GOT3 (cell line): ENCODE measurements around the gene MAGI2.
A peak's percentile ranks its signal among the peaks of the same experiment; 100 is the strongest.

Experiments
- DNase-seq: peaks from one replicate; lab custom pipeline; 2025; ENCODE audit warnings: mixed read lengths; lab: John Stamatoyannopoulos, UW

Gene MAGI2

DNA sequence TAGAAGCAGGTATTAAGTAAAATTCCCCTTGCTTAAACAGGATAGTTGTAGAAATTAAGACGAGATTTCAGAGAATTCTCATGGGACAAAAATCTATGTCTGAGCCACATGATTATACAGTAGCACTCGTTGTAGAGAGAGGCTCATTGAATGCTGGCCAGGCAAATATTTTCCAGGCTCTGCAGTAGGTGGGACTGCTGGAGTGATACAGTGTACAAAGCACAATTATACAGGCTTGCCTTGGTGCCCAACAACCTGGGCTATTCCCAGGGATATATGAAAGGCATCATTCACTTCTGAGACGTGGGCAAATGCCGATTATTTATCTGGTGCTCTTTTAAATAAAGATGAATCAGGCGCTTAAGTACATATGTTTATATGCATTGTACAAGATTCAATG is 1274.3 kb downstream of the MAGI2 start:
- DNase-seq: no peak

DNA sequence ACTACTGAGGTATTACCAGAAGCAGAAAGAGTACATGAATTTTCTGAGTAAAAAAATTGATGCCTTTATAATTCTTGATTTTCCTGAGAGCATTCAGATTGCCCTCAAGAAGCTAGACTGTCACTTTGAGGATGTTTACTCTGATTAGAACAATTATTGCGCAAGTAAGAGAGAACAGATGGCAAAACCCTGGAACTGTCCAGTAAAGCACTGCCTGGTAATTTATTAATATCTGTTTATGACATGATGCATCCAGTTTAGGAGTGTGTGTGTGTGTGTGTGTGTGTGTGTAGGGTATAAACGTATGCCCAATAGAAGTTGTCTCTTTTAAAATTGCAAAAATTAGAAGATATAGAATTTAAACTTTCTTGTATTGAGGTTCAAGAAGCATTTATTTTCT is 1275.1 kb downstream of the MAGI2 start:
- no peak for DNase-seq

DNA sequence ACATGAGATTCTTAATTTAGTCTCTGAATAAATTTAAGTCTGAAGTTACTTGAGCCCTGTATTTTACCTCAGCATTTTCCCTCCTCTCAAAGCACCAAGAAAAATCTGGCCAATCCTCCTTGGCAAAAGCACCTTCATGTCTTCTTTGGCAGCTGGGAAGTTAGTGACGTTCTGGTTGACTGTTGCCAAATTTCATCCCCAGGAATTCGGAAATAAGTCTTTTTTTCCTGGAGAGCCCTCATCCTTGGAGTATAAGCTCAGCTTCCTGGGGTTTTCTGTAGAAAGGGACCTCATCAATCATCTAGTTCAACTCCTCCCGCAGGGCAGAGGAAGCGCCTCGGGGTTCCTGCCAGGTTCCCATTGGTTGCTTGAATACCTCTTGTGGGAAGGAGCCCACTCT is 1277.3 kb downstream of the MAGI2 start:
- no peak for DNase-seq

DNA sequence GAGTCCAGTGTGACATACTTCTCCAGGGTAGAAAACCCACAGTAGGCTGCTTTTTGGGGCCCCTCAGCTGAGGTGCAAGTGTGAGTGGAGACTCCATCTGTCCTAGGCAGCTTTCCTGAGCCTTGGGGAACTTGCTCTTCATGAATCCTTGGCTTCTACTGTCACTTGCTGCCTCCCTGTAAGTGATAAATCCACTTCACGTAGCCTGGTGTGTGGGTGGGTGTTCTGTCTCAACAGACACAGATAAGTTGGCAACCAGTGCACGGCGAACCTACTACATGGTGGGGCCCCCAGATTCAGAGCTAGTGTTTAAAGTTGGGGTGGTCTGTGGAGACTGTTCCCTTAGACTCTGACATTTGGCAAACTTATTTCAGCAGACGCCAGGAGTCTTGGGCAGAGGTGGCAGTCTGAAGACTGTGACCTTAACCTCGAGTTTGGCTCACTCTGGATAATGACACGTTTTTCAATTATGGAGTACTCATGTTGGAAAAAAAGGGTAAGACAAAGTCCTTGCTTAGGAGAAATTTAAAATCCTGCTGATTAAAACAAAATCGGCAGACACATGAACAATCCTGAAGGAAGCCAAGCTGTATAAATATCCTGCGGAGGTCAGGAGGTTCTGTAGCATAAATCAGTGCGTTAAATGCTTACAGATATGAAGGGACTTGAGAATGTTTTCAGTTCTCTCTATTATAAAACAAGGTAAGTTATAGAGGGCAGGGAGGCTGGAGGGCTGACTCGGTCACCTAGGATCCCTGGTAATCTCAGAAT is 1278.0 kb downstream of the MAGI2 start:
- no peak for DNase-seq

DNA sequence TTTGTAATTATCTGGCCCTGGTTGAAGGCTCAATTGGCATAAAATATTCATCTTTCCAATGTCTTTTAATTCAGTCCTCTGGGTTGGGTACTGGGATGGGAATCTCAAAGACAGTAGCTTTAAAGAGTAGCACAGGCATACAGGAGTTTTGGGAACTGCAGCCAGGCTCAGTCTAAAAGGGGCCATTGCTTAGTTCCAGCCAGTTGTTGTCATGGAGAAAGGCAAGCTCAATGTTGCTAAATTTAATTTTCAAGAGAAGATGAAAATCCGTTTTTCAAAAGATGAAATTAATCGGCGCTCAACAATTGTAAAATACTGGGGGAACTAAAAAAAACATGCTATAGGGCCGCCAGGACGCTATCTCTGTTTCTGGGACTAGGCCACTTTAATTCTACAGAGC is 1279.8 kb downstream of the MAGI2 start:
- no peak for DNase-seq

DNA sequence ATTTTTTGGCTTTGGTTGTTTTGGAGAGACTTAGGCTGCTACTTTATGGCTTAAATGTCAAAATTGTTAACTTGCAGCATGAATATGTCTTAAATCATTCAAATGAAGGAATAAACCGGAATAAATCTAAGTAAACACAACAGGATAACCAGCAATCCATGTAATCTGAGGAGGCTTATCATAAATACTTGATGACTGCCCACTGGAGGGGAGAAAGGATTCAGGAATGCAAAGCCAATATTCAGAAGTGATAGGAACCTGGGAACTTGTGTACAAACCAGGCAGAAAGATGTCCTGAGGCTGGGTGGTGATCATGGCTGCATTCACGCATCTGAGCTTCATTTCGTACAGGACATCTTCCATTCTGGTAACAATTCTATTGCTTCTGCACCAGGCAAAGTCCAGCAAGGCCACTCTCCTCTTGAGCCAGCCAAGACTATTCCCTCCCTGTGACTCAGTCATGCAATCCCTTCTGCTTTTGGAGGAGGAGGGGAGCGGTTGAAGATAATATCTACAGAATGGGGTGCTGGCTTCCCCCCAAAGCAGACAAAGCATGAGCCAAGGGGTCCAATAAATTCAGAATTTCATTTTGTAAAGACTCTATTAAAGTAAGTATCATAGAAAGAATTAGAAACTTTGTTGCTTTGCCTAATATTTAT is 1280.4 kb downstream of the MAGI2 start:
- DNase-seq: no peak

DNA sequence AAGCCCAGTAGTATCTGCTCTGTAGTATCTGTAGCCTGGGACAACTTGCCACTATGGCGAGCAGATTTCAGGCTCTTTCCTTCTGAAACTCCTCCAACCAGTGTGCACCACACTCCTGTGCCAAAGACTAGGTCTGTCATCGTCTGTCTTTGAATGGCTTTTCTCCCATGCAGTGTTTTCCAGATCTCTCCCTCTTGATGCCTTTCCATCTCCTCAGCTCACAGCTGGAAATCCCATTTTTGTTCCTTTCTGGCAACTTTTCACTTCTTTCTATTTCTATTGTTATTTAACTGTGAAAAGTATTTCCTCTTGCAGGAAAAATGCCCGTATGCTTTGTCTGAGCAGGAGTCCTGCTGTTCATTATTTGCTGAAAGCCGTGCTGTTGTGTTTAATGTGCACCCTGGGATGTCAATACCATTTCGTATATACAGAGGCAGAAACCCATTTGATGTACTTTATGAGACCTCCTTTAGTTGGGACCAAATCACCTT is 1281.2 kb downstream of the MAGI2 start:
- no peak for DNase-seq

DNA sequence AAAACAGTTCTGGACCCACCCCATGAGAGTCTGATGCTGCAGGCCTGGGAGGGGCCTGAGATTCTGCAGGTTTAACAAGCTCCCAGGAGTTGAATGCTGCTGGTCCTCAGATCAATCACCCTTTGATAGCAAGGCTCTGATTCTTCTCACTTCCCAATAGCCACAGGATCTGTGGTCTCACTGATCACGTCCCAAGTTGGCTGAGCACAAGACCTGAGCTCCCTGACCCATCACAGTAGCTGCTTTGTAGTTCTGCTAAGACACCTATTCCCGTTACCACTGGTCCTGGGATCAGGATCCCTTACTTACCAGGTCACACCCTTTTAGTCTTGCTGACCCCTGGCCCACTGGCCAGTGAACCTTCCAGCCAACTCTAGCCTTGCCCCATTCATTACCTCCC is 1282.1 kb downstream of the MAGI2 start:
- DNase-seq: no peak

DNA sequence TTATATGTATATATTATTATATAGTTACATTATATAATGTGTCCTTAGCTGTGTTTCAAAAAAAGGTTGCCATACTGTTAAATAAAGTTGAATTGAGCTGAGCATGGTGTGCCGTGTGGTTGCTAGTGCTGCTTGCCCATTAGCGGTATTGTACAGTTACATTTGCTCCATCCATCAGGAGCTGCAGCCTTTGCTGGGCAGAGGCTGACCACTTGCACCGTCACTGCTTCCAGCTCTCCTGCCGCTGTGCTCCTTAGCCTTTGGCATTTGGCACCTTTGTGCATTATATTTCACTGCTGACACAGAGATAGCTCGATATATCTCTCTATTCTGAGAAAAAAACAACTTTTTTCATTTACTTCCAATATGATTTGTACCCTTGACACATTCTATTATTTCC is 1282.7 kb downstream of the MAGI2 start:
- DNase-seq: no peak

DNA sequence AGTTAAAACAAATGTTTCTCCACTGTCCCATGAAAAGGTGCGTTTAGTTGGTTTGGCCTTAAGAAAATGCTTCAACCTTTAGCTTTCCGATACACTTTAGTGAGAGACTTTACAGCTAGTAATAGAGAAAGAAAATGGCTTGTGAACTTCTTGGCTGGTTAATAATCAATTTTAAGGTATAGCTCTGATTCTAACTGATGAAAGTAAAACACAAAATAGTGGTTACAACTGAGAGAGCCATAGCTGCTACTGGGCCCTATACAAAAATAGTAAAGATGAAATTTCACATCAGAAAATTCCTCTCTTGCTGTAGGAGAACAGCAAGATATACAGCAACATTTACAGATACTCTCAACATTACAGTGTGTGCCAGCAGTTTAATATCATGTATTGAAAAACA is 1283.5 kb downstream of the MAGI2 start:
- no peak for DNase-seq

DNA sequence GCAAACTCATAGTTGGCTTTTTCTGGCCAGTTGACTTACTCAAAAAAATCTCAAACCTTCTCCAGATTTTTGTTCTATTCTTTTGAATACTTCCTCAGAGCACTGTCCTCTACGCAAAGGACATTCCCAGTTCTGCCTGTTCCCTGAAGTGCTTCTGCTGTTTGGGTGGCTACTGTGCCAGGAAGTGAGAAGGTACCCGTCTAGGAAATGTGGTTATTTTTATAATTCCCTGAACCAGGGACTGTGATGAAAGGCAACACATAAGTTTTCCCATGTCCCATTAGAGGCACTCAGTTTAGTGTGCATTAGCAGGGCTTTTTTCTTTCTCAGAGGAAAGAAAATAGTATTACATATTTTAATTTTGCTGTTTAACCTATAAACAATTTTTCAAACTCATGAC is 1284.6 kb downstream of the MAGI2 start:
- no peak for DNase-seq

DNA sequence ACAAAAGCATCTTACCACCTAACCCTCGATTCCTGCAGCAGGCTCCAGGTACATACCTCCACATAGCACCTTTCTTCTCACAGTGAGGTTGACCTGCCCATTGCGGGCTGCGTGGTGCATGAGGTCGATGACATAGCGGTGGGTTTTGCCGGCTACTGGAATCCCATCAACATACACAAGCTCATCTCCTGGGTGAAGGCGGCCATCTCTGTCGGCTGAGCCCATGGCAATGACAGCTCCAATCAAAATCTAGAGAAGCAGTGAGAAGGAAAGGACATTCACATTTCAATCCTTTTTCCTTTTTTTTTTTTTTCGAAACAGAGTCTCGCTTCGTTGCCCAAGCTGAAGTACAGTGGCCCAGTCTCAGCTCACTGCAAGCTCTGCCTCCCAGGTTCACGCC is 1285.6 kb downstream of the MAGI2 start:
- DNase-seq: no peak

DNA sequence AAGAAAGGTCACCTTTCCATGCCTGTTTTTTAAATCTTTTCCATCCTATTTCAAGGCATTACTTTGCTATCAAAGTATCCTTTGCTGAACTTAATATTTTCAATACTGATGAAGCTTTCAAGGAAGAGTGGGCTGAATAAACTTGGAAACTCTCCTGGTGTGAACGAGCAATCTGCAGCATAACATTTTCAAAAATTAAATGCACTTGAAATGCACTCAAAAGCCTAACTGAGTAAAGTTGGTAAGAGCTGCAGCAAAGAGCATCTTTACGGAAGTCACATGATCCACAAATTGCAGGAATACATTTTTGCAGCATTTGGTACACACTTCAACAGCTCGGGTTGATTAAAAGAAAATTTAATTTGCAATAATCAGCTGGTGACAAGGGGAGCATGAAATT is 1287.6 kb downstream of the MAGI2 start:
- DNase-seq: no peak

DNA sequence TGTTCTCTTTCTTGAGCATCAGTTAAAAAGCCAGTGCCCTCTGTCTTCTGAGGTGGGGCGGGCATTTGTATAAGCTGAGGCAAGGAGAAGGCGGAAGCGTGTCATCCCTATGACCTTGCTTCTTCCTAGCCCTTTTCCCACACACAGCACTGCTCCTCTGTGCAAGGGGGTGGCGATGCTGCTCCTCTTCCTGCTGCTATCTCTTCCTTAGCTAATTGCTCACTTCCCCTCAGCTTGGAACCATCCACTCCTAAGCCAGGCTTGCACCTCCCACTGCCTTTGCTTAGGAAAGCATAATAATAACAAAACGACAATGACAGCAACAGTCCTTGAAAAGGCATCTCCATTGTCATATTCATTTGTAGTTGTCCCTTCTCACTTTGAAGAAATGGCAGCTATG is 1288.0 kb downstream of the MAGI2 start:
- DNase-seq: no peak

DNA sequence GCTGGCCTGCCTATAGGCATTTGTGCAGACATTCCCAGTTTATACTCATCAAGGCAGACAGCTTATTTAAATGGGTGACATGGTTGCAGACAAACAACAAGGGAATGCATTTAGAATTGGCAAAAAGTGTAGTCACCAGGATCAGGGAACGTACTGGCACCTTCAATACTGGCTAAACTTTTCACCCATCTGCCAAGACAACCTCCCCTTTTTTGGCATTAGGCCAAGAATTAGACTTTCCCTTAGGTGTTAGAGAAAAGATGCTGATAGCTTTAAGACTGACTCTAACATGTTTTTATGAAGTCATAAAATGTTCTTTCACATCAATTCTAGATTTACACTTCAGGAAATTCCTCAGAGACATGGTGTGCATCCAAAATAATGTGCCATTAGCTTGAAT is 1289.0 kb downstream of the MAGI2 start:
- DNase-seq: no peak

DNA sequence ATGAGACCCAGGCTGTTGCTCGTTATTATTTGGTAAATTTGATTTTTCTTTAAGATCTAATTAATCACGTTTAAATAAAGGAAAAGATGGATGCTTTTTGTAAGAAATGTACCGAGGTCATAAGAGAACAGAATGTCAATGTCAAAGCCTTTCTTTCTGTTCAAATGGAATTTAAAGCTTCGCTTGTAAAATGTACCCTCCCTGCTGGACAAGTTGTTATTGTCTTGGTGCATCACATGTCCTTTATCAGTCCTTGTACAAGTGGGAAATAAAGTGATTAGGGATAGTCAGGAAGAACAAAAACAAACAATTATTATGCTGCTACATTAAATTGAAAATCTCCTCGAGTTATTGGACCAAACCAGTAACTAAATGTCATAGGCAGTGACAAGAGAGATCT is 1291.7 kb downstream of the MAGI2 start:
- no peak for DNase-seq

DNA sequence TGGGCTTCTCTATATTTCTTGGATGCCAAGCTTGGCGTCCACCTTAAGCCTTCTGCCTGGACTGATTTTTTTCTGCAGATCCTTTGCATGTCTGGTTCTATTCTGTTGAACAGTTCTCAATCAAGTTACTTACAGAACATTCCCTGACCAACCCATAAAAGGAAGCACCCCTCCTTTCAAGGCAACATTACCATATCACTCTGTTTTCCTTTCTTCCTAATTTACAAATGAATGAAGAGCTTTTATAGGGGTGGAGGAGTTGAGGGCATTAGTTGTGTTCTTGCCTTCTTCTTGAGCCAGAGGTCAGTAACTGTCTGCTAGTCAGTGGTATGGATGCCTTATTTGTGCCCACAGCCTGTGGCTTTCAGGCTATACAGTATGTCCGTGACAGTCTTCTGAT is 1293.9 kb downstream of the MAGI2 start:
- DNase-seq: no peak

DNA sequence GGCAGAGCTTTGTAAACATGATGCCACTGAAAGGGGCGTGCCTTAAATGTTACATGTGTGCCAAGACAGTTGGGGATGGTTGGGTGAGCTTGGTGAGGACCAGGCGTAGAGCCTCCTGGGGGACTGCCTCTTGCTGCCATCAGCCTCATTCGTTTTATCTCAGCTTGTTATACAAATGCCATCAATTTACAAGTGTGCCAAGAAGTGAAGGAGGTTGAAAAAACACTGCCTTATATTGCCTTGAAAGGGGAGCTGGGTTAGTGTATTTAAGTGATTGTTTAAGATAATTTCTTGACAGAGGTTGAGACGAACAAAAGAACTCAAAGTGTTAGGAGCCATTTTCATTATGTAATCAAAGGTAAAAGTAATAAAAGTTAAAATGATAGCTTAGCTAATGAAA is 1300.2 kb downstream of the MAGI2 start:
- no peak for DNase-seq

DNA sequence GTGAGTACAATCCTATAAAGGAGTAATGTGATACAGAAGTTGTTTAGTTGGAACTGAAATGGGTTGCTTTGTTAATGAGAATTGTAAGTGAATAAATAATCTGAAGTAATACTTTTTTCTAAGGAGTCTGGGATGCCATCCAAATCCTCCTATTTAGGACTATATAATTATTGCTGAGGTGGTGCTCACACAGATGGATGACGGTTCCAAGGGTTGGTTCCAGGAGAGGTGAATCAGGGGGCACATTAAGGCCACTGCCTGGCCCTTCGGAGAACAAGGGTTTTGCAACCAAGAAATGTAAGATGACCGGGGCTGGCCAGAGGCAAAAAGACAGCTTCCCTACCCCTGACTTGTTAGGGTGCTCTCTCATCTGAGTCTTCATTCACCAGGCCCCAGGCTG is 1302.2 kb downstream of the MAGI2 start:
- DNase-seq: peak; percentile 14

DNA sequence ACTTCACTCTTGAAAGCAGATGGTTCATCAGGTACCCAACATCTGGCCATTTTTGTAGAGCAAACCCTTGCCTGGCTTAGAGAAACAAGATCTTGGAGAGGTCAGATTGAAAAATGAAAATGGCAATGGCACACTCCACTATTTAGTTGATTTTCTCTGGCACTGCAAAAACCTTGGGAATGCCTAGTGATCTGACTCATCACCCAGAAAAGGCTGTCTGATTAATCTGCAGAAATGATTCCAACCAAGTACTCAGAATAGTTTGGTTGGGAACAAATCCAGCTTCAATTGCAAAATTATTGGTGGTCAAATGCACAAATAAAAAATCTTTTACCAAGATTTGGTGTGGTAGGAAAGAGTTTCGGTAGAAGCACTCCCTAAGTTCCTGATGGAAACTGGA is 1303.7 kb downstream of the MAGI2 start:
- DNase-seq: no peak

DNA sequence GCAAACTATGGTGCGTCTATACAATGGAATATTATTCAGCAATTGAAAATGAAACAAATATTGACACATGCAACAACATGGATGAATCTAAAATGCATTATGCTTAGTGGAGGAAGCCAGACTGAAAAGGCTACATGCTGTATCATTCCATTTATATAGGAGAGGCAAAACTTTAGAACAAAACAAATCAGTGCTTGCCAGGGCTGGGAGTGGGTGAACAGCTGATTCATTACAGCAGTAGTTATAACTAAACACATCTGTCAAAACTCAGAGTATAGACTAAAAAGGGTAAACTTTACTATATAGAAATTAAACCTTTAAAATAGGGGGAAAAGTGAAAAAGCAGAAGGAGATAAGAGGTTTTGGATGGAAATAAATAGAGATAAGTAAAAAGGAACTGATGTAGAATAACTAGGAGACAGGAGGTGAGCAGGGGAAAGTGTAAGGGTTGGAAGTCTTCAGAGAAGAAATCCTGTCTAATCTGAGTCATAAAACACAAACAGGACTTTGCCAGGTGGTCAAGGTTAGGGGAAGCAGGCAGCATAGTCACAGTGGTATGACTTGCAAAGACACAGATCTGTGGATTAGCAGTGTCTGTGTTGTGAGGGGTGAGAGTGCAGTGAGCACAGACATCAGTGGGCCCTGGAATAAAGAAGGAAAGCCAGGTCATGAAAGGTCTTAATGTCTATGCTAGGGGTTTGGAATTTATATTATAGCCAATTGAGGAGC is 1305.1 kb downstream of the MAGI2 start:
- DNase-seq: no peak

DNA sequence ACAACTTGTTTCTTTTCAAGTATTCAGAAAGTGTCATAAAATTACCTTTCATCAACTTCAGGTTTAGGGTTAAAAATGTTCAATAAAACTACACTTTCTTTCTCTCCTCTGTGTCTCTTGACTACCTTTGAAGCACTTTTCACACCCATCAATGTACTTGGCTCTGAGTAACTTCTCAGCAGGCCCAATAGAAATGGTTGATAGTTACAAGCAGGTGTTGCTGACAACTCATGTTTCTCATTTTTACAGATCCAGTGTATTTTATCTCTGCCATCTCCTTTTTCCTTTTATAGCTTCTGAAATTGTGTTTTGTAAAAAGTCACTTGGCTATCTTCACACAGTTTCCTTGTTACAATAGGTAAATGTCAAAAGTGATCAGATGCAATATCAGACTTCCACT is 1306.9 kb downstream of the MAGI2 start:
- no peak for DNase-seq

DNA sequence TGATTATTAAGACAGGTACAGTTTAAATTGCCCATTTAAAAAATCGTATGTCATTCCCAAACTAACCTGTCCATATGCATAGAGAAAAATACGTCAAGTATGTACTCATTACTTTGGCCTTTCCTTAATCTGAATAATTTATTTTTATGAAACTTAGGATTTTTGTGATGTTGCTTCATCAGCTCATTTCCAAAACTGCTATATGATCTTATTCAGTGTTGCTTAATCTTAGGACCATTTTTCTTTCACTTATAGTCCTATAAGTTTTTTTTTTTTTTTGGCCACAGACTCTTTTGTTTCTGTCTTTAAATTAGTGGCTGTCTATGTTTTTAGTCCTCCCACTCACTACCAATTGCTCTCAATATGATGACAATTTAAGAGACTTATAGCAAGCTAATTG is 1309.8 kb downstream of the MAGI2 start:
- DNase-seq: no peak
